ENCODE measurements around the gene GPR42. TPM values are rescaled to one million over a fixed set of nuclear protein-coding genes. Genes with fewer than 3 reads are reported as not detected.
"Not testable (repeated sequence)": the region's sequence is repeated elsewhere in the genome, so short reads cannot be mapped to it uniquely, and the experiment has no call there.

The GPR42 gene
- total and polyA plus RNA-seq, 2 donors (not counting 1 experiment from before 2014, with no cell fraction given): 0.10 TPM; not detected in 1

DNA sequence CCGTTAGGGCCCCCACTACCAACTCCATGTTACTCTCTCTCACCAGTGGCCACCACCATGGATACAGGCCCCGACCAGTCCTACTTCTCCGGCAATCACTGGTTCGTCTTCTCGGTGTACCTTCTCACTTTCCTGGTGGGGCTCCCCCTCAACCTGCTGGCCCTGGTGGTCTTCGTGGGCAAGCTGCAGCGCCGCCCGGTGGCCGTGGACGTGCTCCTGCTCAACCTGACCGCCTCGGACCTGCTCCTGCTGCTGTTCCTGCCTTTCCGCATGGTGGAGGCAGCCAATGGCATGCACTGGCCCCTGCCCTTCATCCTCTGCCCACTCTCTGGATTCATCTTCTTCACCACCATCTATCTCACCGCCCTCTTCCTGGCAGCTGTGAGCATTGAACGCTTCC, 12.0 kb upstream of the GPR42 start:
- H3K27ac ChIP-seq (ENCODE audit: low read length in 2 of 2); ATAC-seq (ENCODE audit: low read depth); H2AFZ ChIP-seq (ENCODE audit: insufficient read depth, low read depth, low read length, poor library complexity, severe bottlenecking); H3K4me3 ChIP-seq (ENCODE audit: control extremely low read depth in 1 of 5, extremely low read depth in 1 of 5, insufficient read depth in 1 of 5, low read depth in 2 of 5, low read length in 4 of 5); H3K27ac Mint-ChIP-seq; POLR2A ChIA-PET; H3K4me1 ChIP-seq (ENCODE audit: control insufficient read depth in 2 of 2, insufficient read depth in 2 of 2, low read length in 2 of 2); H4K20me1 ChIP-seq (ENCODE audit: control insufficient read depth, insufficient read depth, low read length, poor library complexity, severe bottlenecking); H3K9me3 ChIP-seq (ENCODE audit: control extremely low read depth in 1 of 3, control insufficient read depth in 2 of 3, insufficient read depth in 1 of 3, low read length in 2 of 3); intact Hi-C loops (cut with micrococcal nuclease); H3K4me1 Mint-ChIP-seq; H3K9ac ChIP-seq (ENCODE audit: low read length); H3K36me3 ChIP-seq (replicated peaks in 1 of 2; ENCODE audit: control extremely low read depth in 1 of 2, control insufficient read depth in 1 of 2, extremely low read depth in 1 of 2, insufficient read depth in 2 of 2, low read length in 1 of 2); H3K4me3 Mint-ChIP-seq; H3K27me3 ChIP-seq (replicated peaks in 1 of 4; ENCODE audit: control extremely low read depth in 1 of 4, control insufficient read depth in 3 of 4, insufficient read depth in 4 of 4, low read length in 3 of 4); H3K4me2 ChIP-seq (replicated peaks; ENCODE audit: low read depth, low read length, poor library complexity, severe bottlenecking); H3K9me3 Mint-ChIP-seq (ENCODE audit: insufficient read depth); DNase-seq; H3K79me2 ChIP-seq (ENCODE audit: control insufficient read depth, insufficient read depth, low read length): not testable (repeated sequence)
- CTCF ChIA-PET: interaction anchor here (1.0 to 13.5 kb wide), 3 partner anchors 18 to 136 kb away, joined by 4 to 234 read pairs (median 4); no protein-coding TSS in a partner anchor
- H3K27me3 Mint-ChIP-seq: peaks cover 20% of the 10 kb centered on the region
- WGBS (ENCODE audit: insufficient coverage): no CpG with 5 or more reads among the region's 16 CpGs

DNA sequence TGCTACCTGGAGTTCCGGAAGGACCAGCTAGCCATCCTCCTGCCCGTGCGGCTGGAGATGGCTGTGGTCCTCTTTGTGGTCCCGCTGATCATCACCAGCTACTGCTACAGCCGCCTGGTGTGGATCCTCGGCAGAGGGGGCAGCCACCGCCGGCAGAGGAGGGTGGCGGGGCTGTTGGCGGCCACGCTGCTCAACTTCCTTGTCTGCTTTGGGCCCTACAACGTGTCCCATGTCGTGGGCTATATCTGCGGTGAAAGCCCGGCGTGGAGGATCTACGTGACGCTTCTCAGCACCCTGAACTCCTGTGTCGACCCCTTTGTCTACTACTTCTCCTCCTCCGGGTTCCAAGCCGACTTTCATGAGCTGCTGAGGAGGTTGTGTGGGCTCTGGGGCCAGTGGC, 11.5 kb upstream of the GPR42 start:
- H3K4me3 ChIP-seq (ENCODE audit: control extremely low read depth in 1 of 5, extremely low read depth in 1 of 5, insufficient read depth in 1 of 5, low read depth in 2 of 5, low read length in 4 of 5); H3K9ac ChIP-seq (ENCODE audit: low read length); H3K4me1 ChIP-seq (ENCODE audit: control insufficient read depth in 2 of 2, insufficient read depth in 2 of 2, low read length in 2 of 2); H3K27ac Mint-ChIP-seq; H2AFZ ChIP-seq (ENCODE audit: insufficient read depth, low read depth, low read length, poor library complexity, severe bottlenecking); H3K4me1 Mint-ChIP-seq; H3K27me3 ChIP-seq (replicated peaks in 1 of 4; ENCODE audit: control extremely low read depth in 1 of 4, control insufficient read depth in 3 of 4, insufficient read depth in 4 of 4, low read length in 3 of 4); CTCF ChIA-PET; H3K79me2 ChIP-seq (ENCODE audit: control insufficient read depth, insufficient read depth, low read length); H3K9me3 Mint-ChIP-seq (ENCODE audit: insufficient read depth); H4K20me1 ChIP-seq (ENCODE audit: control insufficient read depth, insufficient read depth, low read length, poor library complexity, severe bottlenecking); ATAC-seq (ENCODE audit: low read depth); POLR2A ChIA-PET; intact Hi-C loops (cut with micrococcal nuclease); H3K4me3 Mint-ChIP-seq; H3K36me3 ChIP-seq (replicated peaks in 1 of 2; ENCODE audit: control extremely low read depth in 1 of 2, control insufficient read depth in 1 of 2, extremely low read depth in 1 of 2, insufficient read depth in 2 of 2, low read length in 1 of 2); DNase-seq; H3K4me2 ChIP-seq (replicated peaks; ENCODE audit: low read depth, low read length, poor library complexity, severe bottlenecking); H3K9me3 ChIP-seq (ENCODE audit: control extremely low read depth in 1 of 3, control insufficient read depth in 2 of 3, insufficient read depth in 1 of 3, low read length in 2 of 3); H3K27ac ChIP-seq (ENCODE audit: low read length in 2 of 2): not testable (repeated sequence)
- 96% methylated on average over 13 of the region's 21 CpGs for WGBS (ENCODE audit: insufficient coverage)
- H3K27me3 Mint-ChIP-seq: peaks cover 20% of the 10 kb centered on the region

DNA sequence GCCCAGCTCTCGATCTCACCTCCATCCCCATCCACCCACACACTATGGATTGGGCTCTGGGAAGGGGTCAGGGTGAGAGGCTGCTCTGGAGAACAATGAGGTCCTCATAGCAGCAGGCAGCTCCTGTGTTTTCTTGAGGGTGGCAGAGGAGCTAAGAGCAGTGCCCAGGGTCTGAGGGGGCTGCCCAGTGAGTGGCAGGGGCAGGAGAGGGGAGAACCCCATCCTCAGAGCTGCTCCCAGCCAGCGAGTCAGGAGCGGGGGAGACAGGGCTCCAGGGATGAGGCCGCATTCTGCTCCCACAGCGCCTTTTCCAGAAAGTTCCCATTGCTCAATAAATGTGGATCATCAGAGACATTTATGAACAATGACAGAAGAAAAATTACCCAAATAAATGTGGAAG, 10.8 kb upstream of the GPR42 start:
- H3K9me3 Mint-ChIP-seq (ENCODE audit: insufficient read depth); H3K27ac ChIP-seq (ENCODE audit: low read length in 2 of 2); DNase-seq; H3K9me3 ChIP-seq (ENCODE audit: control extremely low read depth in 1 of 3, control insufficient read depth in 2 of 3, insufficient read depth in 1 of 3, low read length in 2 of 3); H3K79me2 ChIP-seq (ENCODE audit: control insufficient read depth, insufficient read depth, low read length); ATAC-seq (ENCODE audit: low read depth); H3K4me3 Mint-ChIP-seq; H4K20me1 ChIP-seq (ENCODE audit: control insufficient read depth, insufficient read depth, low read length, poor library complexity, severe bottlenecking); H3K27ac Mint-ChIP-seq; H3K4me3 ChIP-seq (ENCODE audit: control extremely low read depth in 1 of 5, extremely low read depth in 1 of 5, insufficient read depth in 1 of 5, low read depth in 2 of 5, low read length in 4 of 5); H2AFZ ChIP-seq (ENCODE audit: insufficient read depth, low read depth, low read length, poor library complexity, severe bottlenecking); POLR2A ChIA-PET; CTCF ChIA-PET; H3K27me3 ChIP-seq (replicated peaks in 1 of 4; ENCODE audit: control extremely low read depth in 1 of 4, control insufficient read depth in 3 of 4, insufficient read depth in 4 of 4, low read length in 3 of 4); intact Hi-C loops (cut with micrococcal nuclease); H3K36me3 ChIP-seq (replicated peaks in 1 of 2; ENCODE audit: control extremely low read depth in 1 of 2, control insufficient read depth in 1 of 2, extremely low read depth in 1 of 2, insufficient read depth in 2 of 2, low read length in 1 of 2); H3K9ac ChIP-seq (ENCODE audit: low read length); H3K4me1 ChIP-seq (ENCODE audit: control insufficient read depth in 2 of 2, insufficient read depth in 2 of 2, low read length in 2 of 2); H3K4me2 ChIP-seq (replicated peaks; ENCODE audit: low read depth, low read length, poor library complexity, severe bottlenecking); H3K4me1 Mint-ChIP-seq: not testable (repeated sequence)
- H3K27me3 Mint-ChIP-seq: peaks cover 20% of the 10 kb centered on the region
- WGBS (ENCODE audit: insufficient coverage): no CpG with 5 or more reads among the region's 5 CpGs

Data from B cell (primary cell).